GM23248 (cell line): ENCODE results near the gene MYO1G. TPM values are rescaled to one million over a fixed set of nuclear protein-coding genes. Genes with fewer than 3 reads are reported as not detected.
"Not testable (repeated sequence)": the region's sequence is repeated elsewhere in the genome, so short reads cannot be mapped to it uniquely, and the experiment has no call there.

Experiments
- DNase-seq: peaks from one replicate; pipeline ENCODE4 v3.0.0-alpha.2; 2015
- H2AFZ ChIP-seq: fragments of 200-600 bp; sonication (generic); 2 replicates; pipeline ENCODE4 v1.6.1; 2016; ENCODE audit warnings: antibody characterized with exemption
- H3F3A ChIP-seq: fragments of 200-600 bp; sonication (generic); 2 replicates; pipeline ENCODE4 v1.6.1; 2016; ENCODE audit warnings: mild to moderate bottlenecking, antibody characterized with exemption, mixed run types; ENCODE audit not compliant: insufficient read depth
- H3K27ac ChIP-seq: fragments of 200-600 bp; sonication (generic); 2 replicates; pipeline ENCODE4 v1.5.1; 2016; ENCODE audit warnings: mild to moderate bottlenecking
- H3K27me3 ChIP-seq: fragments of 200-600 bp; sonication (generic); replicated peaks from 2 replicates; pipeline ENCODE4 v1.6.1; 2016; ENCODE audit warnings: mild to moderate bottlenecking; ENCODE audit not compliant: insufficient read depth
- H3K36me3 ChIP-seq: fragments of 200-600 bp; sonication (generic); 2 replicates; pipeline ENCODE4 v1.6.1; 2016; ENCODE audit warnings: low read depth, mild to moderate bottlenecking
- H3K4me1 ChIP-seq: fragments of 200-600 bp; sonication (generic); 2 replicates; pipeline ENCODE4 v1.6.1; 2016; ENCODE audit warnings: mild to moderate bottlenecking; ENCODE audit not compliant: insufficient read depth
- H3K4me2 ChIP-seq: fragments of 200-600 bp; sonication (generic); one replicate; pipeline ENCODE4 v1.6.1; 2016; ENCODE audit warnings: mild to moderate bottlenecking; ENCODE audit not compliant: unreplicated experiment
- H3K4me3 ChIP-seq: fragments of 200-600 bp; sonication (generic); 2 replicates; pipeline ENCODE4 v1.5.1; 2016; ENCODE audit warnings: mild to moderate bottlenecking
- H3K79me2 ChIP-seq: fragments of 200-600 bp; sonication (generic); 2 replicates; pipeline ENCODE4 v1.6.1; 2016; ENCODE audit warnings: mild to moderate bottlenecking; ENCODE audit not compliant: insufficient read depth
- H3K9ac ChIP-seq: fragments of 200-600 bp; sonication (generic); 2 replicates; pipeline ENCODE4 v1.6.1; 2016; ENCODE audit warnings: mild to moderate bottlenecking
- H3K9me2 ChIP-seq: fragments of 200-600 bp; sonication (generic); 2 replicates; pipeline ENCODE4 v1.6.1; 2016; ENCODE audit warnings: mixed run types, mild to moderate bottlenecking, moderate library complexity; ENCODE audit not compliant: insufficient read depth
- H3K9me3 ChIP-seq: fragments of 200-600 bp; sonication (generic); one replicate; pipeline ENCODE4 v1.6.1; 2017; ENCODE audit warnings: low read depth
- H4K20me1 ChIP-seq: fragments of 200-600 bp; sonication (generic); 2 replicates; pipeline ENCODE4 v1.6.0; 2016; ENCODE audit not compliant: insufficient read depth
- EZH2 ChIP-seq: fragments of 200-600 bp; sonication (generic); IDR thresholded peaks from 2 replicates; pipeline ENCODE4 v1.6.1; 2018; ENCODE audit warnings: antibody characterized with exemption, mild to moderate bottlenecking; ENCODE audit not compliant: insufficient read depth, poor library complexity, severe bottlenecking
- EZH2phosphoT487 ChIP-seq: fragments of 200-600 bp; sonication (generic); IDR thresholded peaks from 2 replicates; pipeline ENCODE4 v1.6.1; 2018; ENCODE audit warnings: antibody characterized with exemption, moderate library complexity, mild to moderate bottlenecking, low read depth; ENCODE audit not compliant: insufficient read depth
- WGBS, 2 experiments: methylation state at CpG; one replicate each; pipeline ENCODE4 v1.1.6; 2015 to 2017; ENCODE audit warnings: low lambda C conversion rate in 2 of 2, low coverage in 1 of 2; ENCODE audit errors: missing lambda C conversion rate in 2 of 2; 5-methylcytosine and 5-hydroxymethylcytosine counted together
- in situ Hi-C: fragments of 300-500 bp; cut with MboI; formaldehyde crosslinking; loops from 2 replicates; pipeline ENCODE4 v1.15.0; 2020
- polyA plus RNA-seq: library from polyadenylated mRNA; unstranded; fragments of >200 nt; fragmentation: Nextera tagmentation; extraction: Ambion mirVana; gene quantifications from 2 replicates; pipeline ENCODE4 v1.2.1, GENCODE V29; 2016
- total RNA-seq: library from RNA; depleted of rRNA; stranded (reverse); fragments of >200 nt; shearing (Covaris generic); gene quantifications from 2 replicates; pipeline ENCODE4 v1.2.3, GENCODE V29; 2014

Gene MYO1G
- total and polyA plus RNA-seq, 2 experiments from 2014 or later, result not detected

- no peaks in the 10 kb centered on the region for H3K36me3 ChIP-seq
- no peak overlapping the region for H3K4me2 ChIP-seq
- H3K4me1 ChIP-seq, result peaks cover 11% of the 10 kb centered on the region
- WGBS, 2 experiments, result 67 to 71% methylated on average over 4 of the region's 4 CpGs
- peaks cover 18% of the 10 kb centered on the region for H3F3A ChIP-seq
- H3K79me2 ChIP-seq, result peaks cover 30% of the 10 kb centered on the region
- peak overlapping the region; percentile 98 for H2AFZ ChIP-seq
- in situ Hi-C loops, result no loop called here
- no peaks in the 10 kb centered on the region for H4K20me1 ChIP-seq
- H3K9ac ChIP-seq, result peak overlapping the region; percentile 83; the same call in 1 of the 2 replicates
- no peak for DNase-seq
- H3K27me3 ChIP-seq, result no peaks in the 10 kb centered on the region
- H3K9me3 ChIP-seq, result no peaks in the 10 kb centered on the region
- no peaks in the 10 kb centered on the region for H3K9me2 ChIP-seq
- peak overlapping the region; percentile 76 for H3K27ac ChIP-seq
- TF ChIP-seq EZH2phosphoT487 (no peak), EZH2 (no peak)
- peak overlapping the region; percentile 83 for H3K4me3 ChIP-seq
These were observed 19.5 kb upstream of the MYO1G start for GRCh38 chr7:44998153-44998871.

GRCh38 chr7:44995555-44996493, 17.0 kb upstream of the MYO1G start:
- no peaks in the 10 kb centered on the region for H3K36me3 ChIP-seq
- no peak overlapping the region for H3K4me3 ChIP-seq
- no peak overlapping the region for H2AFZ ChIP-seq
- no peaks in the 10 kb centered on the region for H3K9me2 ChIP-seq
- in situ Hi-C loops, result no loop called here
- H4K20me1 ChIP-seq, result no peaks in the 10 kb centered on the region
- H3K4me1 ChIP-seq, result peaks cover 3% of the 10 kb centered on the region
- H3K9ac ChIP-seq, result no peak overlapping the region
- WGBS, 2 experiments, result 94 to 97% methylated on average over 8 of the region's 8 CpGs
- H3K27me3 ChIP-seq, result no peaks in the 10 kb centered on the region
- TF ChIP-seq EZH2phosphoT487, result no peak
- TF ChIP-seq EZH2, result no peak
- DNase-seq, result no peak
- no peak overlapping the region for H3K4me2 ChIP-seq
- peaks cover 5% of the 10 kb centered on the region for H3K79me2 ChIP-seq
- H3K9me3 ChIP-seq, result no peaks in the 10 kb centered on the region
- H3K27ac ChIP-seq, result no peak overlapping the region
- H3F3A ChIP-seq, result peaks cover 19% of the 10 kb centered on the region

- Histone ChIP-seq H3K36me3 (no peaks in the 10 kb centered on the region), H3K4me3 (no peak overlapping the region), H3K27ac (no peak overlapping the region), H3K4me2 (no peak overlapping the region), H3K9me2 (no peaks in the 10 kb centered on the region), H3K9me3 (no peaks in the 10 kb centered on the region), H3K27me3 (no peaks in the 10 kb centered on the region), H2AFZ (no peak overlapping the region), H4K20me1 (no peaks in the 10 kb centered on the region), H3K9ac (no peak overlapping the region), H3F3A (peaks cover 21% of the 10 kb centered on the region), H3K4me1 (peaks cover 10% of the 10 kb centered on the region), H3K79me2 (no peaks in the 10 kb centered on the region)
- DNase-seq, result no peak
- 80 to 81% methylated on average over 5 of the region's 5 CpGs for WGBS, 2 experiments
- in situ Hi-C loops, result no loop called here
- no peak for TF ChIP-seq EZH2phosphoT487
- TF ChIP-seq EZH2, result no peak
These were observed 16.2 kb upstream of the MYO1G start for GRCh38 chr7:44994877-44995554.

- H3K27ac ChIP-seq, H2AFZ ChIP-seq, H3K36me3 ChIP-seq, in situ Hi-C loops, H3K4me3 ChIP-seq, H3K9me3 ChIP-seq, H3K27me3 ChIP-seq, H3K9me2 ChIP-seq, H4K20me1 ChIP-seq, H3K4me2 ChIP-seq, H3K79me2 ChIP-seq, H3K9ac ChIP-seq, DNase-seq: not testable (repeated sequence)
- 84 to 85% methylated on average over 19 to 21 of the region's 21 CpGs for WGBS, 2 experiments
- Histone ChIP-seq H3F3A (peaks cover 31% of the 10 kb centered on the region), H3K4me1 (peaks cover 25% of the 10 kb centered on the region)
These were observed 13.4 kb upstream of the MYO1G start for GRCh38 chr7:44992004-44992795.
